HTR-8/SVneo (cell line): ENCODE results near the gene COX5A.

Source experiments
- DNase-seq: peaks from one replicate; pipeline ENCODE4 v3.0.0; 2011; ENCODE audit warnings: low spot score, mixed read lengths; ENCODE audit not compliant: insufficient read length
- FAIRE-seq: peaks from 2 replicates; lab custom pipeline; 2011; peaks lifted over from hg19 to GRCh38; lab: Jason Lieb, UNC

The COX5A gene

GRCh38 chr15:74937590-74938371 is at the start of gene COX5A:
COX5A (minus strand) TSS chr15:74938073; CDS start chr15:74938014, 59 bp downstream.
- peak; percentile 91 for FAIRE-seq

GRCh38 chr15:74983725-74984231 is 45.9 kb upstream of the COX5A start:
- FAIRE-seq (no peak), DNase-seq (no peak)

More at GRCh38 chr15:74937590-74938371, at the start of gene COX5A:
- DNase-seq = peak; percentile 94

- no peak for DNase-seq
- FAIRE-seq = no peak
These were observed 44.3 kb upstream of the COX5A start for GRCh38 chr15:74982183-74982582.

GRCh38 chr15:74978503-74978902 is 40.6 kb upstream of the COX5A start:
- FAIRE-seq = no peak
- no peak for DNase-seq

- no peak for DNase-seq
- no peak for FAIRE-seq
These were observed 40.2 kb upstream of the COX5A start for GRCh38 chr15:74978077-74978476.

GRCh38 chr15:74977599-74977998 is 39.7 kb upstream of the COX5A start:
- FAIRE-seq (no peak), DNase-seq (no peak)

- FAIRE-seq (no peak), DNase-seq (no peak)
These were observed 38.3 kb upstream of the COX5A start for GRCh38 chr15:74976159-74976558.

- FAIRE-seq = no peak
- no peak for DNase-seq
These were observed 29.8 kb upstream of the COX5A start for GRCh38 chr15:74967670-74968069.

- FAIRE-seq (no peak), DNase-seq (no peak)
These were observed 26.9 kb upstream of the COX5A start for GRCh38 chr15:74964794-74965193.

GRCh38 chr15:74963213-74963612 is 25.3 kb upstream of the COX5A start:
- FAIRE-seq (no peak), DNase-seq (no peak)

GRCh38 chr15:74962671-74963070 is 24.8 kb upstream of the COX5A start:
- no peak for FAIRE-seq
- DNase-seq = no peak

- no peak for DNase-seq
These were observed 24.3 kb upstream of the COX5A start for GRCh38 chr15:74962219-74962618.

GRCh38 chr15:74961616-74962015 is 23.7 kb upstream of the COX5A start:
- DNase-seq = no peak
- no peak for FAIRE-seq

More at GRCh38 chr15:74962219-74962618, 24.3 kb upstream of the COX5A start:
- no peak for FAIRE-seq

- FAIRE-seq (no peak), DNase-seq (no peak)
These were observed 23.2 kb upstream of the COX5A start for GRCh38 chr15:74960995-74961588.

- FAIRE-seq (no peak), DNase-seq (no peak)
These were observed 22.4 kb upstream of the COX5A start for GRCh38 chr15:74960286-74960685.

- FAIRE-seq = no peak
- no peak for DNase-seq
These were observed 21.7 kb upstream of the COX5A start for GRCh38 chr15:74959586-74959939.

GRCh38 chr15:74958908-74959585 is 21.2 kb upstream of the COX5A start:
- no peak for DNase-seq
- FAIRE-seq = no peak

GRCh38 chr15:74958320-74958907 is 20.5 kb upstream of the COX5A start:
- no peak for DNase-seq
- no peak for FAIRE-seq

- FAIRE-seq = no peak
- no peak for DNase-seq
These were observed 19.7 kb upstream of the COX5A start for GRCh38 chr15:74957476-74958035.
